Ectodermal cell (in vitro differentiated cells): Measurements from ENCODE around the gene TTN.
A peak's percentile ranks its signal among the peaks of the same experiment; 100 is the strongest.

Source experiments
- H3K27ac ChIP-seq: 2 replicates; pipeline ENCODE4 v1.7.0; 2013; ENCODE audit warnings: mild to moderate bottlenecking, low read depth, low read length; ENCODE audit not compliant: insufficient read depth, poor library complexity, severe bottlenecking
- H3K27me3 ChIP-seq: 2 replicates; pipeline ENCODE4 v1.7.0; 2013; ENCODE audit warnings: mild to moderate bottlenecking, low read length; ENCODE audit not compliant: insufficient read depth, control insufficient read depth, poor library complexity, severe bottlenecking
- H3K36me3 ChIP-seq: one replicate; pipeline ENCODE4 v1.7.0; 2013; ENCODE audit warnings: low read length; ENCODE audit not compliant: control insufficient read depth, insufficient read depth
- H3K4me1 ChIP-seq: one replicate; pipeline ENCODE4 v1.7.0; 2013; ENCODE audit warnings: low read length; ENCODE audit not compliant: control insufficient read depth, insufficient read depth
- H3K4me3 ChIP-seq: 2 replicates; pipeline ENCODE4 v1.7.0; 2013; ENCODE audit warnings: low read depth, low read length, control low read depth; ENCODE audit not compliant: insufficient read depth
- H3K9me3 ChIP-seq: 2 replicates; pipeline ENCODE4 v1.7.0; 2013; ENCODE audit warnings: mild to moderate bottlenecking, low read length, moderate library complexity; ENCODE audit not compliant: control insufficient read depth
- WGBS, 2 experiments: methylation state at CpG; one replicate each; pipeline ENCODE4 v1.1.7; 2013; ENCODE audit warnings: missing lambda C conversion rate in 2 of 2; 5-methylcytosine and 5-hydroxymethylcytosine counted together

Gene TTN

DNA sequence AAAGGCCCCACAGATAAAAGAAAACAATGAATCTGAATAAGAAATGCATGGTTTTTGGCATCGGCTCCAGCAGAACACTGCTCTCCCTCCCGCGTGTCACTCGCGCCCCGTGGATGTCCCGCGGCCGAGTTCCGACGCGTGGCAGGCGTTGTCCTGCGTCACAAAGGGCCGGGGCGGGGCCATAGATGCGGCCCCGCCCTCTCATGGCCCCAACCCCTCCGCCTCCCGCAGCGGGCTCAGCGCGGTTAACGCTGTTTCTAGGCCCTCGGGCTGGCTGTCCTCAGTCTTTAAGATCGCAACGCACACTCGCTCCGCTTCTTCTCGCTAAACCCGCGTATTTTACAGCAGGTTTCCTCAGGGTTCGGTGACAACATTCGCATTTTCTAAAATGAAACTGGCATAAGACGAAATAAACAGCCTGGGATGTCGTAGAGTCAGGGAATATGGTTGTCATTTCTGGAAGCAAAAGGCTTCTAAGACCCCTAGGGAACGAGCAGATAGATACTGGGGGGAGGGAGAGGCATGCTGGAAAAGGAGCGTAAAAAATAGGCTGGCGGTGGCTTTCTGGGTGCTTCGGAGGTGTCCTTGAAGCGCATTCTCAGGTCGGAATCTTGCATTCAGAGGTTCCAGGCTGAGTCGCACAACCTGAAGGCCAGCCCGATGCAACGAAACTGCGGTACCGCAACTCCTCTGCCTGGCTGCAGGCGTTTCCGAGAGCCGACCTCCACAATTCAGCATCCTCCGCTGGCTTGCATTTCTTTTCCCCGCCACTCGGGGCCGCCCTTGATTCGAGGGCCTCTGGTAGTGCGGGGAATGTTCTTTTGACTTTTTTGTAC is 328.6 kb downstream of the TTN start, which contains the start of gene FKBP7:
Gene FKBP7 (minus strand): TSS at position 162 of the 836 bp plus-strand sequence. CDS start 101 bp downstream, at position 61.
- Histone ChIP-seq H3K4me1 (peaks cover 17% of the 10 kb centered on the region), H3K36me3 (no peaks in the 10 kb centered on the region), H3K4me3 (peak within 1 kb of the TSS; percentile 81), H3K9me3 (no peaks in the 10 kb centered on the region), H3K27ac (peak within 1 kb of the TSS; percentile 92), H3K27me3 (peaks cover 8% of the 10 kb centered on the region)
- 1 to 2% methylated on average over 56 of the region's 56 CpGs for WGBS, 2 experiments

DNA sequence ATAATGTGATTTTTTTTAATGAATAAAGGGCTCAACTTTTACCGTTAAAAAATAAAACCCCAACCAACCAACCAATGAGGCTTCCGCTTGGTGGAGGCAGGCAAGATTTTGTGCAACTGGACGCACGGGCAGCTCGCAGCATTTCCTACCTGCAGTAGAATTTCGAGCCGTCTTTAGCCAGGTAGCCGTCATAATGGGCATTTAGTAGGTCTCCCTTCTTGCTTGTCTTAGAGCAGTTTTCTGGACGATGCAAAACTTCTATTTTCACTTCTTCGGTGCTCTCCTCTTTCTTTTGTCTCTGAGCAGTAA is 329.1 kb downstream of the TTN start:
- peak overlapping the region; percentile 81 for H3K4me3 ChIP-seq
- H3K36me3 ChIP-seq, result no peaks in the 10 kb centered on the region
- H3K27ac ChIP-seq, result peak overlapping the region; percentile 92
- peaks cover 8% of the 10 kb centered on the region for H3K27me3 ChIP-seq
- 7 to 9% methylated on average over 9 to 10 of the region's 10 CpGs for WGBS, 2 experiments
- H3K9me3 ChIP-seq, result no peaks in the 10 kb centered on the region
- H3K4me1 ChIP-seq, result peaks cover 17% of the 10 kb centered on the region

DNA sequence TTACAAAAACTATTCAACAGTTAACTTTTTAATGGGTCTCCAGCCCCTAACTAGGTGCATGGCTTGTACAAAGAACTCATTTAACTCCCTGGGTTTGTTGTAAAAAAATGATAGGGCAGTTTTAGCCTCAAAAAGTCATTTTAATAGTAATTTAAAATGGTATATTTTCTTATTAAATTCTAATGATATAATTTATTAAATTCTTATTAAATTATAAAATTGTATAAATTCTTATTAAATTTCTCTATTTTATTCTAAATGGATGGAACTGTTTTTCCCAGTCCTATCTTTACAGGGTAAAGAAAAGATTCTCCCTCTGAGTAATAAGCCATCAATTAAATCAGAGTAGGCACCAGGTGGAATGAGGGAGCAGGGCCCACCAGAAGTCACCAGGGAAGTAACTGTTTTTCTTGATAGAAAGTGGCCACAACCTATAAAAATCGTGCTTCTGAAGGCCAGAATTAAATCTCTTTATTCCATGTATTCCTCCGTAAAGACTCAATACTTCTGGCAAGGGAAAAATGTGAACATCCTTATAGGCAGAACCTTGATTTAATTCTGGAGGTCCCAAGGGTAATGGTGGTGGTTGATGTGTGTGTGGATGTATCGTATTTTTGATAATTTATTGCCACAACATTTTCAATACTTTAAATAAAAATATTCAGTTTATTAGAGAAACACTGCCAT is 329.6 kb downstream of the TTN start:
- WGBS, 2 experiments, result 63 to 68% methylated on average over 2 of the region's 3 CpGs
- Histone ChIP-seq H3K36me3 (no peaks in the 10 kb centered on the region), H3K4me1 (peaks cover 17% of the 10 kb centered on the region), H3K9me3 (no peaks in the 10 kb centered on the region), H3K27ac (no peak overlapping the region), H3K4me3 (peak overlapping the region; percentile 81), H3K27me3 (peaks cover 8% of the 10 kb centered on the region)

DNA sequence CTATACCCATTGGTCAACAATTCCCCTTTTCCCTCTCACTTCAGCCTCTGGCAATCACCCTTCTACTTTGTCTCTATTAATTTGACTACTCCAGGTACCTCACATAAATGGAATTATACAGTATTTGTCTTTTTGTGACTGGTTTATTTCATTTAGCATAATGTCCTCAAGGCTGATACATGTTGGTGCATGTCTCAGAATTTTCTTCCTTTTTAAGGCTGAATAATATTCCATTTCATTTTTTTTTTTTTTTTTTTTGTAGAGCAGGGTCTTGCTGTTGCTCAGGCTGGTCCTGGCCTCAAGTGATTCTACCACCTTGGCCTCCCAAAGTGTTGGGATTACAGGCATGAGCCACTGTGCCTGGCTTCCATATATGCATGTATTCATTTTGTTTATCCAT is 330.7 kb downstream of the TTN start:
- H3K4me3 ChIP-seq, result no peak overlapping the region

More for the DNA sequence above, 330.7 kb downstream of the TTN start:
- Histone ChIP-seq H3K9me3 (no peaks in the 10 kb centered on the region), H3K27me3 (peaks cover 8% of the 10 kb centered on the region), H3K4me1 (peaks cover 8% of the 10 kb centered on the region), H3K36me3 (no peaks in the 10 kb centered on the region), H3K27ac (no peak overlapping the region)
